NB4 (cell line): ENCODE measurements around the gene STXBP4.

Source experiments
- POLR2A ChIP-seq: IDR thresholded peaks from 2 replicates; pipeline ENCODE4 v1.6.1; 2011; ENCODE audit warnings: mild to moderate bottlenecking; ENCODE audit not compliant: insufficient read length; ENCODE audit errors: extremely low read depth
- TF ChIP-seq, protein P1 (sequence below): IDR thresholded peaks from one replicate; pipeline ENCODE4 v1.5.1; 2012; ENCODE audit warnings: low read depth, low read length

DNA sequence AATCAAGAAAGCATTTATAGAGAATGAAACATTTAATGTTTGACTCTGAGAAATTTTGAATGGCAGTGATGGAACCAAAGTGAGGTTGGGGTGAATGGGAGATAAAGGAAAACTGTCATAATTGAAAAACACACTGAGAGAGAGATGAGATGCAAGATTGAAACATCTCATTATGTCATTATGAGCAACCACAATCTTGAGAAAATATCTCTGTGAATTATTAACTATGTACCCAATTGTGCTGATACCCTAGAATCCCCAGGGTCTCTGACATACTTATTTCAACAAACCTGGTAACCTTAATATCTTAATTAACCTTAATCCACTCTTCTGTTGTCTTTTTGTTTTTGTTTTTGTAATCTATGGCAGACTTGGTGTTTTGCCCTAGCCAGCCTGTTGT lies 152.7 kb downstream of the STXBP4 start:
- TF ChIP-seq, protein P1, sequence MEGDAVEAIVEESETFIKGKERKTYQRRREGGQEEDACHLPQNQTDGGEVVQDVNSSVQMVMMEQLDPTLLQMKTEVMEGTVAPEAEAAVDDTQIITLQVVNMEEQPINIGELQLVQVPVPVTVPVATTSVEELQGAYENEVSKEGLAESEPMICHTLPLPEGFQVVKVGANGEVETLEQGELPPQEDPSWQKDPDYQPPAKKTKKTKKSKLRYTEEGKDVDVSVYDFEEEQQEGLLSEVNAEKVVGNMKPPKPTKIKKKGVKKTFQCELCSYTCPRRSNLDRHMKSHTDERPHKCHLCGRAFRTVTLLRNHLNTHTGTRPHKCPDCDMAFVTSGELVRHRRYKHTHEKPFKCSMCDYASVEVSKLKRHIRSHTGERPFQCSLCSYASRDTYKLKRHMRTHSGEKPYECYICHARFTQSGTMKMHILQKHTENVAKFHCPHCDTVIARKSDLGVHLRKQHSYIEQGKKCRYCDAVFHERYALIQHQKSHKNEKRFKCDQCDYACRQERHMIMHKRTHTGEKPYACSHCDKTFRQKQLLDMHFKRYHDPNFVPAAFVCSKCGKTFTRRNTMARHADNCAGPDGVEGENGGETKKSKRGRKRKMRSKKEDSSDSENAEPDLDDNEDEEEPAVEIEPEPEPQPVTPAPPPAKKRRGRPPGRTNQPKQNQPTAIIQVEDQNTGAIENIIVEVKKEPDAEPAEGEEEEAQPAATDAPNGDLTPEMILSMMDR, result no peak
- TF ChIP-seq POLR2A, result no peak
